Progenitor cell of endocrine pancreas (in vitro differentiated cells): ENCODE measurements around the gene LRP1B. TPM values are rescaled to one million over a fixed set of nuclear protein-coding genes. Genes with fewer than 3 reads are reported as not detected.

Experiments
- DNase-seq: peaks from one replicate; pipeline ENCODE4 v3.0.0; 2021; ENCODE audit warnings: low spot score; ENCODE audit not compliant: unreplicated experiment
- H3K27ac Mint-ChIP-seq: 2 replicates; pipeline ENCODE4 v1.8.0; 2021; ENCODE audit warnings: mild to moderate bottlenecking, moderate library complexity, mixed read lengths
- H3K27me3 Mint-ChIP-seq: 2 replicates; pipeline ENCODE4 v1.8.0; 2021; ENCODE audit warnings: mixed read lengths
- H3K36me3 Mint-ChIP-seq: 2 replicates; pipeline ENCODE4 v1.8.0; 2022; ENCODE audit warnings: mixed read lengths; ENCODE audit not compliant: insufficient read depth
- H3K4me1 Mint-ChIP-seq: 2 replicates; pipeline ENCODE4 v1.8.0; 2021; ENCODE audit warnings: low read depth, mixed read lengths
- H3K4me3 Mint-ChIP-seq: 2 replicates; pipeline ENCODE4 v1.8.0; 2021; ENCODE audit warnings: low read depth, mild to moderate bottlenecking, moderate library complexity, mixed read lengths
- H3K9me3 Mint-ChIP-seq: 2 replicates; pipeline ENCODE4 v1.8.0; 2021; ENCODE audit warnings: low read depth, mixed read lengths
- CTCF ChIP-seq: fragments of 200-600 bp; sonication (generic); IDR thresholded peaks from one replicate; pipeline ENCODE4 v1.5.0; 2021; ENCODE audit warnings: antibody characterized with exemption, mild to moderate bottlenecking; ENCODE audit not compliant: unreplicated experiment
- total RNA-seq: library from RNA; stranded (reverse); gene quantifications from 2 replicates; pipeline ENCODE4 v1.2.1, GENCODE V29; 2021

The LRP1B gene
- total RNA-seq, 1 donor from 2014 or later = 0.57 TPM

- TF ChIP-seq CTCF = no peak
- Mint-ChIP-seq H3K27ac (no peak overlapping the region), H3K9me3 (peaks cover 17% of the 10 kb centered on the region), H3K36me3 (peaks cover 2% of the 10 kb centered on the region), H3K4me3 (no peak overlapping the region), H3K4me1 (no peaks in the 10 kb centered on the region), H3K27me3 (no peaks in the 10 kb centered on the region)
- DNase-seq = no peak
These were observed 470.6 kb downstream of the LRP1B start for GRCh38 chr2:141660232-141660631.

GRCh38 chr2:141654311-141654710 is 476.5 kb downstream of the LRP1B start:
- DNase-seq = no peak
- Mint-ChIP-seq H3K9me3 (no peaks in the 10 kb centered on the region), H3K4me3 (no peak overlapping the region), H3K36me3 (no peaks in the 10 kb centered on the region), H3K4me1 (no peaks in the 10 kb centered on the region), H3K27ac (no peak overlapping the region), H3K27me3 (no peaks in the 10 kb centered on the region)
- TF ChIP-seq CTCF = no peak

GRCh38 chr2:141653184-141653583 is 477.6 kb downstream of the LRP1B start:
- TF ChIP-seq CTCF = no peak

GRCh38 chr2:141652308-141652707 is 478.5 kb downstream of the LRP1B start:
- Mint-ChIP-seq H3K27me3 (no peaks in the 10 kb centered on the region), H3K9me3 (no peaks in the 10 kb centered on the region), H3K4me3 (no peak overlapping the region), H3K4me1 (no peaks in the 10 kb centered on the region), H3K36me3 (no peaks in the 10 kb centered on the region), H3K27ac (no peak overlapping the region)
- TF ChIP-seq CTCF = no peak
- no peak for DNase-seq

More at GRCh38 chr2:141653184-141653583, 477.6 kb downstream of the LRP1B start:
- no peak overlapping the region for H3K4me3 Mint-ChIP-seq
- H3K9me3 Mint-ChIP-seq = no peaks in the 10 kb centered on the region
- no peaks in the 10 kb centered on the region for H3K4me1 Mint-ChIP-seq
- H3K36me3 Mint-ChIP-seq = no peaks in the 10 kb centered on the region
- no peaks in the 10 kb centered on the region for H3K27me3 Mint-ChIP-seq
- DNase-seq = no peak
- H3K27ac Mint-ChIP-seq = no peak overlapping the region

GRCh38 chr2:141647353-141647752 is 483.5 kb downstream of the LRP1B start:
- Mint-ChIP-seq H3K4me1 (no peaks in the 10 kb centered on the region), H3K9me3 (no peaks in the 10 kb centered on the region), H3K27me3 (no peaks in the 10 kb centered on the region), H3K4me3 (no peak overlapping the region), H3K36me3 (no peaks in the 10 kb centered on the region), H3K27ac (no peak overlapping the region)
- DNase-seq = no peak
- no peak for TF ChIP-seq CTCF
